Activated naive CD8-positive, alpha-beta T cell (primary cell): Measurements from ENCODE around the gene PWWP2A.
"Not testable (repeated sequence)": the region's sequence is repeated elsewhere in the genome, so short reads cannot be mapped to it uniquely, and the experiment has no call there.

Source experiments
- H3K27ac Mint-ChIP-seq: one replicate; pipeline ENCODE4 v1.8.0; 2021; ENCODE audit warnings: mixed read lengths
- H3K27me3 Mint-ChIP-seq: one replicate; pipeline ENCODE4 v1.8.0; 2021; ENCODE audit warnings: mixed read lengths
- H3K36me3 Mint-ChIP-seq: one replicate; pipeline ENCODE4 v1.8.0; 2021; ENCODE audit warnings: mixed read lengths
- H3K4me1 Mint-ChIP-seq: one replicate; pipeline ENCODE4 v1.8.0; 2021; ENCODE audit warnings: low read depth, mixed read lengths
- H3K4me3 Mint-ChIP-seq: one replicate; pipeline ENCODE4 v1.8.0; 2021; ENCODE audit warnings: mild to moderate bottlenecking, mixed read lengths
- H3K9me3 Mint-ChIP-seq: one replicate; pipeline ENCODE4 v1.8.0; 2021; ENCODE audit warnings: low read depth, mixed read lengths

Gene PWWP2A

DNA sequence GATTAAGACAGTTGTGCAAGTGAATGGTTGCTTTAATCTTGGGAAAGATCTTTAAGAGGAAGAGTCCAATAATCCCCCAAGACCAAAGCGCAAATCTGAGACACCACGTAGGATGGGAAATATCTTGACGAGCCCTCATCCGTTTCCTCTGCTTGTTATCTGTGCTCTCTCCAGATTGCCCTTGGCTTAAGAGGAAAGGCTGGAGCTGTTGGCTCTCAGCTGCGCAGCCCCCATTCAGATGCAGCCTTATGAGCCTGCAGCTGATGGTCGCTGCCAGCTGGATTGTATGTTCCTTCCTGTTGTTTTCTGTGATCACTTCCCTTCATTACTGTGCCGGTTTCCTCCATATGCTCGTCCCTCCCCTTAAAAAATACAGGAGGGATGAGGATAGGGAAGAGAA is 47.7 kb downstream of the PWWP2A start:
- Mint-ChIP-seq H3K27ac (no peak overlapping the region), H3K36me3 (no peaks in the 10 kb centered on the region), H3K27me3 (no peaks in the 10 kb centered on the region), H3K4me1 (no peaks in the 10 kb centered on the region), H3K9me3 (no peaks in the 10 kb centered on the region), H3K4me3 (no peak overlapping the region)

DNA sequence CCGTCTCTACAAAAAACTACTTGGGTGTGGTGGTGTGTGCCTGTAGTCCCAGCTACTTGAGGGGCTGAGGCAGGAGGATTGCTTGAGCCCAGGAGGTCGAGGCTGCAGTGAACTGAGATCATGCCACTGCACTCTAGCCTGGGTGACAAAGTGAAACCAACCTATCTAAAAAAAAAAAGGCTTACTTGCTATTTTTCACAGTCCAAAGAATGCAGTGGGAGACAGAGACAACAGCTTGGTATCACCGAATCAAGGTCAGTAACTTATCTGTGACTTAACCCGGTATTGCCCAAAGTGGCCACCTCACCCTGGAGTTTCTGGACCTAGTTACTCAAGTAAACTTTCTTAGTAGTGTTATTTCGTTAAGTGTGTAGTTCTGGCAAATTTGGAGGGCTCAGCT is 50.1 kb downstream of the PWWP2A start:
- not testable (repeated sequence) for H3K4me3 Mint-ChIP-seq, H3K27ac Mint-ChIP-seq, H3K4me1 Mint-ChIP-seq, H3K36me3 Mint-ChIP-seq, H3K27me3 Mint-ChIP-seq, H3K9me3 Mint-ChIP-seq

DNA sequence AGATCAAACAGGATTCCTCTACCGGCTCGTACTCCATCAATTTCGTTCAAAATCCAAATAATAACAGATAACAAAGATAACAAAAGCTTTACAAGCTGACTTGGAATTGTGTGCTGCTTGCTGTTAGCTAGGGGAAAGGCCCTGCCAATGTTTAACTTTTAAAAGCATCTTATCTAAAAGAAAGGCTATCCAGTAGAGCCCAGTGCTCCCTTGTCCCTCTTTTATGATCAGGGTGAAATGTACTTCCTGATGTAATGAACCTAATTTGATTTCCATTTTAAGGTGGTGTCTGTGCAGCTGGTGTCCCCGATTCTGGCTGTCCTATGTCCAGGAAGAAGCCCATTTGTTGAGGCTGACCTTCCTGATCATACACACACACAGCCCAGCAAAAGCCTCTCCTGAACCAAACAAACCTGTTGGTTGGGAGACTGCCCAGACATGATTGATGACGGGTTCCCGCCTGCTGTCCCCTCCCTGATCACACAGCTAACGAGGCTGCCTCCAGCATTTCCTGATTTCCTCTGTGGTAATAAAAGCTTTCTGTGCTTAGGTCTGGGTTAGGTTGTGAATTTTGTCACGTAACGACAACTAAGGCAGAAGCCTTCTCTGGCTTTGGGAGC is 54.1 kb downstream of the PWWP2A start:
- H3K4me3 Mint-ChIP-seq = no peak overlapping the region
- no peaks in the 10 kb centered on the region for H3K9me3 Mint-ChIP-seq
- H3K27ac Mint-ChIP-seq = no peak overlapping the region
- H3K4me1 Mint-ChIP-seq = no peaks in the 10 kb centered on the region
- H3K27me3 Mint-ChIP-seq = no peaks in the 10 kb centered on the region
- peaks cover 4% of the 10 kb centered on the region for H3K36me3 Mint-ChIP-seq

DNA sequence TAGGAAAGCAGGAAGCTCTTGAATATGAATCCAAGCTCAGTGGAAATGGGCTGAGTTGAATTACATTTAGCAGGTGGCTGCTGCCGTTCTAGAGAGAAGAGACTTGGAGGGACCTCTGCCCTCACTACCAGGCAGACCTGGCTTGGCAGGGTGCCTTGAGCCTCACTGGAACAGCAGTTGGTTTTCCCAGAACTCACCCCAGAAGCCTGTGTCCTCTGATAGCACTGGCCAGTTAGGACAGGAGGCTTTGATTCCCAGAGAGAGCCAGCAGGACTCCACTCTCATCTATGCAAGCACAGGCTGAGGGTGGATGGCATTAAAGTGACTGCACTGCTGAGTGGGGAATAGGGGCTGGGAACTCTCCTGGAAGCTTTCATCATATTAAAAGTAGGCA is 54.8 kb downstream of the PWWP2A start:
- H3K4me1 Mint-ChIP-seq = no peaks in the 10 kb centered on the region
- no peak overlapping the region for H3K27ac Mint-ChIP-seq
- no peaks in the 10 kb centered on the region for H3K27me3 Mint-ChIP-seq
- H3K36me3 Mint-ChIP-seq = peaks cover 4% of the 10 kb centered on the region
- no peak overlapping the region for H3K4me3 Mint-ChIP-seq
- H3K9me3 Mint-ChIP-seq = no peaks in the 10 kb centered on the region

DNA sequence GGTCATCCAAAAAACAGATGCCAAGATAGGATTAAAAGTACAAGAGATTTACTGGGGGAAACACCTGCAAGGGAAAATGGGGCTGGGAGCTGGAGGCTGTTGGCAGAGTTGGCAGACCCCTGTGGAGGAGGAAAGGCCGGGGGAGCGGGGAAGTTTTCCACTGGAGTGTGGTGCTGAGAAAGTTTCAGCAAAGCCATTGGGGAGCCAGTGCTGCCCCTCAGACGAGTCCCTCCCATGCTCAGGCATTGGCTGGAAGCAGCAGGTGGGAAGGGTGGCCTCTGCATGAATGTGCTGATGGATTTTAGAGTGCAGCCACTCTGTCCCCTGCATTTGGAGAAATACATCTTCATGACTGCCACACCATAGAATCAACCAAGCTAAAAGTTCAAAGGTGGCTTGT is 57.5 kb downstream of the PWWP2A start:
- H3K27ac Mint-ChIP-seq = no peak overlapping the region
- no peaks in the 10 kb centered on the region for H3K27me3 Mint-ChIP-seq
- H3K4me3 Mint-ChIP-seq = no peak overlapping the region
- no peaks in the 10 kb centered on the region for H3K4me1 Mint-ChIP-seq
- peaks cover 9% of the 10 kb centered on the region for H3K36me3 Mint-ChIP-seq
- H3K9me3 Mint-ChIP-seq = no peaks in the 10 kb centered on the region

DNA sequence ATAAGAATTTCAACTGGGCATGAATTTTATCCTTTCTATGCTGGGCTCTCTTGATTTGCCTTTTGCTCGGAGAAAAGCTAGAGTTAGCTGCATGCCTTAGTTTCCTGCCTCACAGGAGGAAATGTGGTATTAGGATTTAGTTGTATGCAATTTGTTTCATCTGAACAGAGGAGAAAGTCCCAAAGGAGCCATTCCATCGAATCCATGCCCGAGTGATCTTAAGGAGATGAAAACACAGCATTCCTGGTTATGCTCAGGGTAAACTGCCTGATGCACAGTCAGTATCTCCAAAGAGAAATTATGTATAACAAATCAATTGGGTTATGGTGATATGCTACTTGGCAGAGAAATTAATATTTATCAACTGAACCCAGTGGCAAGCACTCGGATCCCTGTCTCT is 59.2 kb downstream of the PWWP2A start:
- H3K4me1 Mint-ChIP-seq = no peaks in the 10 kb centered on the region
- no peak overlapping the region for H3K27ac Mint-ChIP-seq
- H3K36me3 Mint-ChIP-seq = peaks cover 12% of the 10 kb centered on the region
- no peaks in the 10 kb centered on the region for H3K9me3 Mint-ChIP-seq
- no peak overlapping the region for H3K4me3 Mint-ChIP-seq
- no peaks in the 10 kb centered on the region for H3K27me3 Mint-ChIP-seq

DNA sequence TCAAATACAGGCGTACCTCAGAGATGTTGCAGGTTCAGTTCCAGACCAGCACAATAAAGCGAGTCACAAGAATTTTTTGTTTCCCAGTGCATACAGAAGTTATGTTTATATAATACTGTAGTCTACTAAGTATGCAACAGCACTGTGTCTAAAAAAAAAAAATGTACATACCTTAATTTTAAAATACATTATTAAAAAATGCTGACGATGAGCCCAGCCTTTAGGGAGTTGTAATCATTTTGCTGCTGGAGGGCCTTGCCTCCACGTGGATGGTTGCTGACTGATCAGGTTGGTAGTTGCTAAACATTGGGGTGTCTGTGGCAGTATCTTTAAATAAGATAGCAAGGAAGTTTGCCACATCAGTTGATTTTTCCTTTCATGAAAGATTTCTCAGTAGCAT is 62.0 kb downstream of the PWWP2A start:
- no peak overlapping the region for H3K4me3 Mint-ChIP-seq
- H3K27ac Mint-ChIP-seq = no peak overlapping the region
- H3K9me3 Mint-ChIP-seq = no peaks in the 10 kb centered on the region
- peaks cover 21% of the 10 kb centered on the region for H3K36me3 Mint-ChIP-seq
- no peaks in the 10 kb centered on the region for H3K4me1 Mint-ChIP-seq
- no peaks in the 10 kb centered on the region for H3K27me3 Mint-ChIP-seq

DNA sequence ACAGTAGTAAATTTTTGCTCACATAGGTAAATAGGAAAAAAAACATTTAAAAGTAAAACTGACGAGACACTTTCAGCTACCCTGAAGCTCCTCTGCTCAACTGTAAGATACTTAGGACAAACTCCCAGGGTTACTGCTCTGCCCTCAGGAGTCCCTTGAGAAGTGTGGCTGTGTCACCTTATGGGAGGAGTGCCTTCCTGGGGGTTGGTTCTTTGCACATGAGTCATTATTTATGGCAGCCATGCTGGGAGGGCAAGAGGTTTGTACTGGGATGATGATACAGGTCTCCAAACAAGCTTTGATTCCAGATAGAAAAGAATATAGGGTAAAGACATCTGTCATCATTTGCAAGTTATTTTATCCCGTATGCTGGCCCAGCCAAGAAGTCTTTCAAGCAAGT is 64.4 kb downstream of the PWWP2A start:
- Mint-ChIP-seq H3K27me3 (no peaks in the 10 kb centered on the region), H3K4me1 (no peaks in the 10 kb centered on the region), H3K9me3 (no peaks in the 10 kb centered on the region), H3K36me3 (peaks cover 21% of the 10 kb centered on the region), H3K27ac (no peak overlapping the region), H3K4me3 (no peak overlapping the region)

DNA sequence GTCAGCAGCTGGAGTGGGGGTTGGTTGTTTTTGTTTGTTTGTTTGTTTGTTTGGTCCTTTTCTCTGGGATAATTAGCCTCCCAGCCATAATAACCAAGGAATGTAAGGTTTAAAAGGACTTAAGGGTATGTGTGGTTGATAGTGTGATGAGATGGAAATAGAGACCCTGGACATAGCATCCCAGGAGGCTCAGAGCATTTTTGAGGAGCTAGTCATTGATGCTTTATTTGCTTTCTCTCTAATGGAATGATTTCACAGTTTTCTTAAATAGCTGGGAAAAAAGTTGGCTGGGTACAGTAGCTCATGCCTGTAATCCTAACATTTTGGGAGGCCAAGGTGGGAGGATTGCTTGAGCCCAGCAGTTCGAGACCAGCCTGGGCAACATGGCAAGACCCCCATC is 65.2 kb downstream of the PWWP2A start:
- Mint-ChIP-seq H3K36me3 (peaks cover 21% of the 10 kb centered on the region), H3K4me3 (no peak overlapping the region), H3K4me1 (no peaks in the 10 kb centered on the region), H3K27me3 (no peaks in the 10 kb centered on the region), H3K9me3 (no peaks in the 10 kb centered on the region), H3K27ac (no peak overlapping the region)

DNA sequence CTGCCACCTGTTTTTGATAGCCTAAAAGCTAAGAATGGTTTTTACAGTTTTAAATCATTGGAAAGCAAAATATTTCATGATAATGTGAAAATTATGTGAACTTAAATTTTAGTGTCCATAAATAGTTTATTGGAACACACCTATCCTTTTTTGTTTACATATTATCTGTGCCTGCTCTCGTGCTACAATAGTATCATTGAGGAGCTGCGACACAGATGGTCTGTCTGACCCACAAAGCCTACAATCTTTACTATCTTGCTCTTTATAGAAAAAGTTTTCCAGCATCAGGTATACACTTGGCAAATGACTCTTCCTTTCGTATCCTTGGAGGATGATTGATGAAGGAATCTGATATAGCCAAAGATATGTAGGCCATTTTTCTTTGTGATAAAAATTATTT is 70.2 kb downstream of the PWWP2A start:
- Mint-ChIP-seq H3K27me3 (no peaks in the 10 kb centered on the region), H3K4me1 (no peaks in the 10 kb centered on the region), H3K9me3 (no peaks in the 10 kb centered on the region), H3K36me3 (peaks cover 20% of the 10 kb centered on the region), H3K4me3 (no peak overlapping the region), H3K27ac (no peak overlapping the region)

DNA sequence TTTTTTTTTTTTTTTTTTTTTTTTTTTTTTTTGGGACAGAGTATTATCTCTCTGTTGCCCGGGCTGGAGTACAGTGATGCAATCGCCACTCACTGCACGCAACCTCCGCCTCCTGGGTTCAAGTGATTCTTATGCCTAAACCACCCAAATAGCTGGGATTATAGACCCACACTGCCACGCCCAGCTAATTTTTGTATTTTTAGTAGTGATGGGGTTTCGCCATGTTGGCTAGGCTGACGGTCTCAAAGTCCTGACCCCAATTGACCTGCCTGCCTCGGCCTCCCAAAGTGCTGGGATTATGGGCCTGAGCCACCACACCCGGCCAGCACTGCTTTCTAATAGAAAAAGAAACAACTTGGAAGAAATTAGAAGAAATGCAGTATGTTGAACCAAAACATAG is 71.1 kb downstream of the PWWP2A start:
- Mint-ChIP-seq H3K36me3 (peaks cover 18% of the 10 kb centered on the region), H3K4me1 (no peaks in the 10 kb centered on the region), H3K27me3 (no peaks in the 10 kb centered on the region), H3K9me3 (no peaks in the 10 kb centered on the region), H3K27ac (no peak overlapping the region), H3K4me3 (no peak overlapping the region)

DNA sequence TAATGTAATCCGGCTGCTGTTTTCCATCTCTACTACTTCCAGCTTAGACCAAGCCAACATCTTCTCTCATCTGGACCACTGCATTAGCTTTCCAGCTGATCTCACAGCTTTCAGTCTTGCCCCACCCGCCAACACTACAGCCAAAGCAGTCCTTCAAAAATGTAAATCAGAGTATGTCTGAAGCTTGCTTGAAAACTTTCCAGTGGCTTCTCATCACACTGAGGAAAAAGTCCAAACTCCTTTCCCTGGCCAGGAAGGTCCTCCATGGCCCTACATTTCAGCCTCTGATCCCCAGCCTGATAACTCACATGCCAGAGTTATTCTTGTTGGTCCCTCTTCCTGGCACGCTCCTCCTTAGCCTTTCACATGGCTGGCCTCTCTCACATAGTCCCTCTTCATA is 71.8 kb downstream of the PWWP2A start:
- no peak overlapping the region for H3K4me3 Mint-ChIP-seq
- H3K27me3 Mint-ChIP-seq = no peaks in the 10 kb centered on the region
- no peak overlapping the region for H3K27ac Mint-ChIP-seq
- no peaks in the 10 kb centered on the region for H3K9me3 Mint-ChIP-seq
- H3K4me1 Mint-ChIP-seq = no peaks in the 10 kb centered on the region
- H3K36me3 Mint-ChIP-seq = peaks cover 19% of the 10 kb centered on the region

DNA sequence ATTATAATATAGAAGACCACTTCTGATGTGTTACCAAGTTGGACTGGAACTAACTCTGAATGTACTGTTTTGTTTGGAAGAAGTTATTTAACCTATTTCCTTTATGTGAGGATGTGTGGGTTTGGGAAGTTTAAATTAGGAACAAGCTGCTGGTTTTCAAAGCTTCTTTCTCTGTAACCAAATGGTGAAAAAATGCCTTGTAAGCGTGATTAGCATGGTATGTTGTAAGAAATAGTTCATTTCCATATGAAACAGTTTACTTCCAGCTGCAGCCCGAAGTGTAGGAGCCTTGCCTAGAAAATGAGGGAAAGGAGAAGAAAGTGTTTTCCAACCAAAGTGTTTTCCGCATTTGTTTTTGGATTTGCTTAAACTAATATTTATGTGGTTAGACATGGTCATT is 74.3 kb downstream of the PWWP2A start:
- Mint-ChIP-seq H3K27me3 (no peaks in the 10 kb centered on the region), H3K4me1 (no peaks in the 10 kb centered on the region), H3K9me3 (no peaks in the 10 kb centered on the region), H3K36me3 (peaks cover 15% of the 10 kb centered on the region), H3K4me3 (no peak overlapping the region), H3K27ac (no peak overlapping the region)

DNA sequence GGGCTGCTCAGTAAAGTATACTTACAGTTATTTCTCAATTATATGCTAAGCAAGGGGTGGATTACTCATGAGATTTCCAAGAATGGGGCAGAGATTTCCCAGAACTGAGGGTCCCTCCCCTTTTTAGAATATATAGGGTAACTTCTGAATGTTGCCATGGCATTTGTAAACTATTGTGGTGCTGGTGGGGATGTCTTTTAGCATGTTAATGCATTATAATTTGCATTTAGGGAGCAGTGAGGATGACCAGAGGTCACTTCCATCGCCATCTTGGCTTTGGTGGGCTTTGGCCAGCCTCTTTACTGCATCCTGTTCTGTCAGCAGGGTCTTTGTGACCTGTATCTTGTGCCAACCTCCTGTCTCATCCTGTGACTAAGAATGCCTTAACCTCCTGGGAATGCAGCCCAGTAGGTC is 74.9 kb downstream of the PWWP2A start:
- Mint-ChIP-seq H3K4me1 (no peaks in the 10 kb centered on the region), H3K9me3 (no peaks in the 10 kb centered on the region), H3K27ac (peak overlapping the region; percentile 29), H3K27me3 (no peaks in the 10 kb centered on the region), H3K36me3 (peaks cover 15% of the 10 kb centered on the region), H3K4me3 (no peak overlapping the region)

DNA sequence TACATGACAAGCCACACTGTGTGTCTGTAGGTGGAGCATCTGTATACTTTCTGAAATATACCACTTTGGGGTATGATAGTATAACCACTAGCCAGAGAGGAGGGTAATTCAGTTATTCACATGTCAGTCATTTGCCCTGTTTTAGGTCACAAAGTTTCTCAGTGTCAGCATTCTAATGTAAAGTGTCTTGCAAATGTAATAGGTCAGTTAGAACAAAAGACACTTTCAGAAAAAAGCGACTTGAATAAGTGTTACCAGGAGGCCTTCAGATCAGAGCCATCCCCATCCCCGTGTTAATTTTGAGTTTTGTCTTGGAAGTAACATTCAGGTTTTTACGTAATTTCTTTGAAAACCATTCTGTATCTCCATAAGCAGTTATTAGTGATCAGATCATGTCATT is 76.6 kb downstream of the PWWP2A start:
- H3K4me3 Mint-ChIP-seq = no peak overlapping the region
- no peaks in the 10 kb centered on the region for H3K9me3 Mint-ChIP-seq
- no peaks in the 10 kb centered on the region for H3K27me3 Mint-ChIP-seq
- H3K4me1 Mint-ChIP-seq = no peaks in the 10 kb centered on the region
- H3K27ac Mint-ChIP-seq = no peak overlapping the region
- H3K36me3 Mint-ChIP-seq = peaks cover 15% of the 10 kb centered on the region
